ENCODE results near the gene TENM3.

Gene TENM3

GRCh38 chr4:182531555-182532162, 288.5 kb downstream of the TENM3 start:
- DNase-seq, result no peak

- DNase-seq, result no peak
Measured at GRCh38 chr4:182532441-182532840, 289.2 kb downstream of the TENM3 start.

- DNase-seq, result no peak
Measured at GRCh38 chr4:182533964-182534363, 290.8 kb downstream of the TENM3 start.

- no peak for DNase-seq
Measured at GRCh38 chr4:182536221-182536811, 293.1 kb downstream of the TENM3 start.

- no peak for DNase-seq
Measured at GRCh38 chr4:182537031-182537795, 294.0 kb downstream of the TENM3 start.

GRCh38 chr4:182538031-182538430, 294.8 kb downstream of the TENM3 start:
- no peak for DNase-seq

- DNase-seq, result no peak
Measured at GRCh38 chr4:182540496-182540895, 297.3 kb downstream of the TENM3 start.

GRCh38 chr4:182547435-182547834, 304.2 kb downstream of the TENM3 start:
- DNase-seq, result no peak

- DNase-seq, result no peak
Measured at GRCh38 chr4:182548156-182548555, 305.0 kb downstream of the TENM3 start.

GRCh38 chr4:182549356-182549755, 306.2 kb downstream of the TENM3 start:
- no peak for DNase-seq

GRCh38 chr4:182552948-182553347, 309.7 kb downstream of the TENM3 start:
- DNase-seq, result no peak

- no peak for DNase-seq
Measured at GRCh38 chr4:182553653-182554052, 310.5 kb downstream of the TENM3 start.

GRCh38 chr4:182554736-182555135, 311.5 kb downstream of the TENM3 start:
- DNase-seq, result no peak

- DNase-seq, result no peak
Measured at GRCh38 chr4:182555997-182556418, 312.8 kb downstream of the TENM3 start.

GRCh38 chr4:182556580-182556979, 313.4 kb downstream of the TENM3 start:
- no peak for DNase-seq

GRCh38 chr4:182560358-182560757, 317.2 kb downstream of the TENM3 start:
- DNase-seq, result no peak

- DNase-seq, result no peak
Measured at GRCh38 chr4:182562350-182562749, 319.1 kb downstream of the TENM3 start.

- no peak for DNase-seq
Measured at GRCh38 chr4:182564724-182565369, 321.6 kb downstream of the TENM3 start.

- no peak for DNase-seq
Measured at GRCh38 chr4:182567119-182567518, 323.9 kb downstream of the TENM3 start.

- DNase-seq, result no peak
Measured at GRCh38 chr4:182569561-182569960, 326.4 kb downstream of the TENM3 start.

- no peak for DNase-seq
Measured at GRCh38 chr4:182574706-182575105, 331.5 kb downstream of the TENM3 start.

GRCh38 chr4:182575225-182575624, 332.0 kb downstream of the TENM3 start:
- DNase-seq, result no peak

- no peak for DNase-seq
Measured at GRCh38 chr4:182576601-182577289, 333.5 kb downstream of the TENM3 start.

Measured in NCI-H524 treated with DMSO at 0.1 percent for 48 hours (cell line).